K562 (cell line): ENCODE data around the gene ERAL1. TPM values are rescaled to one million over a fixed set of nuclear protein-coding genes. Genes with fewer than 3 reads are reported as not detected.
A peak's percentile ranks its signal among the peaks of the same experiment; 100 is the strongest.

Source experiments
- ARHGAP35 ChIP-seq: fragments of 450-650 bp; IDR thresholded peaks from 2 replicates; pipeline ENCODE4 v1.6.1; 2018; ENCODE audit not compliant: partially characterized antibody
- CEBPB ChIP-seq: fragments of 450-650 bp; IDR thresholded peaks from 2 replicates; pipeline ENCODE4 v1.6.1; 2016; ENCODE audit warnings: missing genetic modification characterization, missing compliant biosample characterization
- CGGBP1 ChIP-seq: fragments of 250-450 bp; sonication (Bioruptor Pico); IDR thresholded peaks from 2 replicates; pipeline ENCODE4 v1.9.0; 2021; ENCODE audit warnings: mild to moderate bottlenecking
- ELF4 ChIP-seq: fragments of 450-650 bp; formaldehyde crosslinking; IDR thresholded peaks from 2 replicates; pipeline ENCODE4 v1.4.0; 2022; ENCODE audit warnings: missing genetic modification characterization
- FOXO4 ChIP-seq: fragments of 450-650 bp; formaldehyde crosslinking; IDR thresholded peaks from 2 replicates; pipeline ENCODE4 v1.4.0; 2020; ENCODE audit warnings: mild to moderate bottlenecking, moderate library complexity
- GTF2E2 ChIP-seq: fragments of 200-800 bp; sonication (Bioruptor generic); IDR thresholded peaks from 2 replicates; pipeline ENCODE4 v1.6.1; 2016; ENCODE audit warnings: missing genetic modification characterization, missing compliant biosample characterization
- HNRNPH1 ChIP-seq: fragments of 200-400 bp; formaldehyde crosslinking; optimal IDR thresholded peaks from 2 replicates; pipeline ENCODE3; 2017; ENCODE audit warnings: low read depth, mild to moderate bottlenecking, low read length, moderate library complexity
- LARP7 ChIP-seq: fragments of 450-650 bp; IDR thresholded peaks from 2 replicates; pipeline ENCODE4 v1.6.1; 2016
- LEF1 ChIP-seq: fragments of 450-650 bp; IDR thresholded peaks from 2 replicates; pipeline ENCODE4 v1.6.1; 2016; ENCODE audit warnings: mild to moderate bottlenecking
- MTA3 ChIP-seq: fragments of 450-650 bp; formaldehyde crosslinking; IDR thresholded peaks from 2 replicates; pipeline ENCODE4 v1.6.1; 2017; ENCODE audit warnings: mild to moderate bottlenecking, borderline replicate concordance
- NUFIP1 ChIP-seq: fragments of 450-650 bp; IDR thresholded peaks from 2 replicates; pipeline ENCODE4 v1.6.1; 2018; ENCODE audit not compliant: partially characterized antibody
- RBM15 ChIP-seq: fragments of 200-400 bp; formaldehyde crosslinking; IDR thresholded peaks from 2 replicates; pipeline ENCODE4 v1.6.1; 2018; ENCODE audit warnings: mild to moderate bottlenecking, low read length, moderate library complexity; ENCODE audit not compliant: insufficient read depth
- SMAD4 ChIP-seq: fragments of 250-450 bp; sonication (Bioruptor Pico); conservative IDR thresholded peaks from 2 replicates; pipeline ENCODE4 v1.8.0; 2021; ENCODE audit warnings: inconsistent platforms, mild to moderate bottlenecking, moderate library complexity
- SMARCB1 ChIP-seq: IDR thresholded peaks from 2 replicates; pipeline ENCODE4 v1.6.1; 2011; ENCODE audit warnings: improper control_type of control experiment, low read depth; ENCODE audit not compliant: insufficient read length
- TCF3 ChIP-seq: sonication (generic); formaldehyde crosslinking; IDR thresholded peaks from 2 replicates; pipeline ENCODE4 v1.4.0; 2020; ENCODE audit warnings: mild to moderate bottlenecking, missing genetic modification reagents
- THAP12 ChIP-seq: fragments of 250-450 bp; sonication (Bioruptor Pico); IDR thresholded peaks from 2 replicates; pipeline ENCODE4 v1.9.0; 2021; ENCODE audit warnings: mild to moderate bottlenecking, inconsistent platforms
- ZNF175 ChIP-seq: fragments of 200-800 bp; sonication (Bioruptor generic); IDR thresholded peaks from 2 replicates; pipeline ENCODE4 v1.6.1; 2016; ENCODE audit warnings: low read depth, mild to moderate bottlenecking, missing genetic modification characterization, missing compliant biosample characterization
- ZNF263 ChIP-seq: sonication (generic); formaldehyde crosslinking; IDR thresholded peaks from 2 replicates; pipeline ENCODE4 v1.8.0; 2022; ENCODE audit warnings: mild to moderate bottlenecking, missing genetic modification reagents, borderline replicate concordance
- ZNF408 ChIP-seq: fragments of 250-450 bp; sonication (Bioruptor Pico); IDR thresholded peaks from 2 replicates; pipeline ENCODE4 v1.4.0; 2020; ENCODE audit warnings: low read depth, mild to moderate bottlenecking, moderate library complexity
- ZNF77 ChIP-seq: fragments of 250-450 bp; sonication (Bioruptor Pico); IDR thresholded peaks from 2 replicates; pipeline ENCODE4 v1.5.0; 2020
- polyA plus RNA-seq, 8 experiments: library from polyadenylated mRNA; depleted of rRNA in 4 of 8; stranded (reverse) in 5 of 8; unstranded in 3 of 8; fragments of >200 nt; fragmentation: Nextera tagmentation in 2 of 8; fragmentation: Illumina TruSeq in 1 of 8; extraction: Ambion mirVana in 2 of 8; extraction: Trizol in 1 of 8; gene quantifications; 2 replicates each; pipeline versions ENCODE4 v1.2.1 to v1.2.3, GENCODE V29; 2011 to 2014; ENCODE audit warnings: inconsistent platforms in 1 of 8, missing spikeins in 1 of 8
- total RNA-seq, 7 experiments: library from RNA; depleted of rRNA in 6 of 7; stranded (reverse); fragments of >200 nt in 6 of 7; fragmentation: Illumina TruSeq in 2 of 7; extraction: Trizol in 2 of 7; gene quantifications; 2 replicates each; pipeline versions ENCODE4 v1.2.1 to v1.2.3, GENCODE V29; 2011 to 2021; ENCODE audit warnings: low replicate concordance in 1 of 7
- TF ChIP-seq, protein P1 (sequence below): sonication (generic); formaldehyde crosslinking; IDR thresholded peaks from 2 replicates; pipeline ENCODE4 v1.8.0; 2022; ENCODE audit warnings: missing genetic modification reagents, mild to moderate bottlenecking, moderate library complexity, borderline replicate concordance
- TF ChIP-seq, protein P2 (sequence below): fragments of 250-450 bp; sonication (Bioruptor Pico); IDR thresholded peaks from 2 replicates; pipeline ENCODE4 v1.5.0; 2021

ERAL1 gene
- total and polyA plus RNA-seq, 9 of the 15 experiments (the other 6 are each of a cell fraction or from before 2014, with no cell fraction given): 37.5 to 351 (median 106) TPM

DNA sequence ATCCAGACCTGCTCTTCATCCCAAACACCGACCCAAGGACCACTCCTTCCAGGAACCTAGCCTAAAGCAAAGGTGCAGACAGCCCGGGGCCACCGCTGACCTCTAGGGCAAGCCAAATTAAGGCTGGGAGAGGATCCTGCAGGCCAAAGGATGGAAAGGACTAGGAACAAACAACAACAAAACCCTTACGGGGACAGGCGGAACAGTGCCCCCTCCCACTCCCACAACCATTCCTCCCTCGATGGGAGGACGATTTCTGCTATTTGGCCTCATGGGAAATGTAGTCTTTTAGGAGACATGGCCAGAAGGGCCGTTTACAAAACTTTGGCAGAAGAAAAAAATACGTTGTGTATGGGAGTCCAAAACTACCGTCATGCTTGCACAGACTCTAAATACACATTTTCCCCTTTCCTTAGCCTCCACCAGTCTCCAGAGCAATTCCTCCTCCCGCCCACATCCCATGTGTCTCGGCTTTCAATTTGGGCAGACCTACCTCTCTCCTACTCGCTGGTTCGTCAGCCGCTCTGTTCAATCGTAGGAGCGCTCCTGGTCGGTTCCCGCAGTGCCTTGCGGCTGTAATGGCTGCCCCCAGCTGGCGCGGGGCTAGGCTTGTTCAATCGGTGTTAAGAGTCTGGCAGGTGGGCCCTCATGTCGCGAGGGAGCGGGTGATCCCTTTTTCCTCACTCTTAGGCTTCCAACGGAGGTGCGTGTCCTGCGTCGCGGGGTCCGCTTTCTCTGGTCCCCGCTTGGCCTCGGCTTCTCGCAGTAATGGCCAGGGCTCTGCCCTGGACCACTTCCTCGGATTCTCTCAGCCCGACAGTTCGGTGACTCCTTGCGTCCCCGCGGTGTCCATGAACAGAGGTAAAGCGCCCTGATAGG lies at the start of gene ERAL1 (continued):
- TF ChIP-seq FOXO4 (CRISPR knock-in tag) (0 out of 2 replicates have a peak, but pooled peaks have one; percentile 26), RBM15 (no peak), CGGBP1 (no peak), ZNF263 (CRISPR knock-in tag) (peak; percentile 73), ZNF175 (CRISPR knock-in tag) (no peak), HNRNPH1 (no peak), LARP7 (0 out of 2 replicates have a peak, but pooled peaks have one; percentile 7), THAP12 (CRISPR knock-in tag) (peak; percentile 77; the same call in 1 of the 2 replicates), CEBPB (tag) (no peak), TCF3 (CRISPR knock-in tag) (no peak; the same call in 1 of the 2 replicates), ZNF408 (CRISPR knock-in tag) (no peak), NUFIP1 (no peak), LEF1 (no peak), SMAD4 (peak; percentile 68; the same call in 1 of the 2 replicates), MTA3 (peak; percentile 74; the same call in 1 of the 2 replicates), SMARCB1 (no peak), ELF4 (no peak; the same call in 1 of the 2 replicates), GTF2E2 (tag) (0 out of 2 replicates have a peak, but pooled peaks have one; percentile 59), ZNF77 (CRISPR knock-in tag) (no peak), ARHGAP35 (no peak)
- TF ChIP-seq, protein P1, sequence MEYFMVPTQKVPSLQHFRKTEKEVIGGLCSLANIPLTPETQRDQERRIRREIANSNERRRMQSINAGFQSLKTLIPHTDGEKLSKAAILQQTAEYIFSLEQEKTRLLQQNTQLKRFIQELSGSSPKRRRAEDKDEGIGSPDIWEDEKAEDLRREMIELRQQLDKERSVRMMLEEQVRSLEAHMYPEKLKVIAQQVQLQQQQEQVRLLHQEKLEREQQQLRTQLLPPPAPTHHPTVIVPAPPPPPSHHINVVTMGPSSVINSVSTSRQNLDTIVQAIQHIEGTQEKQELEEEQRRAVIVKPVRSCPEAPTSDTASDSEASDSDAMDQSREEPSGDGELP: peak; percentile 99
- TF ChIP-seq, protein P2, sequence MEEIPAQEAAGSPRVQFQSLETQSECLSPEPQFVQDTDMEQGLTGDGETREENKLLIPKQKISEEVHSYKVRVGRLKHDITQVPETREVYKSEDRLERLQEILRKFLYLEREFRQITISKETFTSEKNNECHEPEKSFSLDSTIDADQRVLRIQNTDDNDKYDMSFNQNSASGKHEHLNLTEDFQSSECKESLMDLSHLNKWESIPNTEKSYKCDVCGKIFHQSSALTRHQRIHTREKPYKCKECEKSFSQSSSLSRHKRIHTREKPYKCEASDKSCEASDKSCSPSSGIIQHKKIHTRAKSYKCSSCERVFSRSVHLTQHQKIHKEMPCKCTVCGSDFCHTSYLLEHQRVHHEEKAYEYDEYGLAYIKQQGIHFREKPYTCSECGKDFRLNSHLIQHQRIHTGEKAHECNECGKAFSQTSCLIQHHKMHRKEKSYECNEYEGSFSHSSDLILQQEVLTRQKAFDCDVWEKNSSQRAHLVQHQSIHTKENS: no peak
